Stimulated activated CD4-positive, alpha-beta T cell treated with anti-CD3 and anti-CD28 coated beads, Interleukin-12 subunit alpha, Interleukin-12 subunit beta, amount 100 ng/mL, for 24 hours (primary cell): ENCODE measurements around the gene CPB2.

Experiments used
- DNase-seq, 2 experiments: peaks; one replicate each; pipeline ENCODE4 v3.0.0-alpha.2; 2020; ENCODE audit warnings: low read depth in 2 of 2

CPB2 gene

GRCh38 chr13:46126552-46127357, 21.9 kb upstream of the CPB2 start:
- DNase-seq, result peak in 1 of 2 experiments; percentile 70

DNA sequence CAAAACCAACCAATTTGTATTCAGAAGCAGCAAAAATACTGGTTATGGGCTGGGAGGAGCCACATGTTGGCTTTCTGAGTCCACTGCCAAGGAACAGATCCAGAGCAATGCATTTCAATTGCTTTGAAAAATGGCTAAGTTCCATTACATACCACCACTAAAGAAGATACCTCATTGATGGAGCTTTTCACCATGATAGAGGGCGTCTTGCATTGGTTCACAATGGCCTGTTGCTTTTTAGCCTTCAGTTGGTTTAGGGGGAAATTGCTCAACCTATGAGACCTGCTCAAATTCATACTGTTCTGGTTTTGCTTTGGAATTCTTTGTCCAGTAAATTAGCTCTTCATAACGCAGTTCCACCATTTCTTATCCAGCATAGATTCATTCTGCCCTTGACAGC, 21.2 kb upstream of the CPB2 start:
- DNase-seq, result no peak

DNA sequence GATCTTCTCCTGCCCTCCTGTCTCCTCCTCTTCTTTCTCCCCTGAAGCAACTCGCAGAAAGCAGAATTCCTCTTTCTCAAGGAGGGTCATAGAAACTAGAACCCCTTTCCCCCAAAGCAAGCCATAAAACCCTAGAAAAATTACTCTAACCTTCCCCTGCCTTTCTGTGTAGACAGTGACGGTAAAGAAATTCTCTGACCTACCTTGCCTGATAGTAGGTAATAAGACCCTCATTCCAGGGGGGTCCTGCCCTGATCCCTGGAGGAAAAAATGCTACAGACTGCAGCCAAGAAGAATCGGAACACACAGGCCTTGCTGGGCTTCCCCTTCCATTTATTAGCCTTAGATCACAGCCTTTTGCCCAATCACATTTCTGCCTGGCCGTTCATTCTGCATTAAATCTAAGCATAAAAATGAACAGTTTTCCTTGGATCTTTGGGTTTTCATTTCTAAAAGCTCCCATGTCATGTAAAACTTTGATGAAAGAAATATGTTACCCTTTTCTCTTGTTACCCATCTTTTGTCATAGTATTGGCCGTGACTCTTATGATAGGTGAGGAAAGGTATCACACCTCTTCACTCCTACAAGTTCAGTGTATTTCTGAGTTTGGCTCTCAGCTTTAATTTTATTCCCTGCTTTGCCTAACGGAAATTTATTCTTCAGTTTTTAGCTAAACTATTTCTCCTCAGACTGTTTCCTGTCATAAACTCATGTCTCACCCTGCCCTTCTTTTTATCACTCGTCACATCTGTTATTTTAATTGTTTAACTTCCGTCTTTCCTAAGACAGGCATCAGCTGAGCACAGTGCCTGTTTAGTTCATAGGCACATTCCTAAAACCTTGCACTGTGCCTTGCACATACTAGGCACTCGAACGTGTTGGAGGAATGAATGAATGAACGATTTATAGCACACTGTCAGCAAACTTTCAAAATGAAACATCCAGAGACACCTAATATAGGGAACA, 20.4 kb upstream of the CPB2 start:
- no peak for DNase-seq

DNA sequence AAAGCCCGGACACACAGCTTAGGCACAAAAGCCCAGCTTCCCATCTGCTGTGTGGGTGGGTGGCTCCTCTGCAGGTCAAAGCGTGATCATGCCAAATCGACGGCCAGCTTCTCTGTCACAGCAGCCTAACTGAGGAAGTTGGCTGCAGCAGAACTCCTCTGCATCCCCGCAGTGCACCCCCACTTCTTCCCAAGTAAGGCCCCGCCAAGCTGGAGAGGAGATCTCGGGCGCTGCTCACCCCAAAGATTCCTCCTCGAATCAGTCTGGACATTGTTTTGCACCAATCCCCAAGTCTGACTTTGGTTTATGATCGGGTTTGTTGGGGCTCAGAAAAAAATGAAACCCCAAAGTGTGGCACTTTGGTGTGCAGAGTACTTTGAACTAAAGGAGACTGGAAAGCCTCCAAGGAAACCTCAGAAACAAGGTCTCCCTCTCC, 19.7 kb upstream of the CPB2 start:
- DNase-seq, result peak in 1 of 2 experiments; percentile 8

- no peak for DNase-seq
These were observed 17.5 kb upstream of the CPB2 start for GRCh38 chr13:46122304-46122703.

GRCh38 chr13:46121597-46122163, 16.8 kb upstream of the CPB2 start:
- no peak for DNase-seq

DNA sequence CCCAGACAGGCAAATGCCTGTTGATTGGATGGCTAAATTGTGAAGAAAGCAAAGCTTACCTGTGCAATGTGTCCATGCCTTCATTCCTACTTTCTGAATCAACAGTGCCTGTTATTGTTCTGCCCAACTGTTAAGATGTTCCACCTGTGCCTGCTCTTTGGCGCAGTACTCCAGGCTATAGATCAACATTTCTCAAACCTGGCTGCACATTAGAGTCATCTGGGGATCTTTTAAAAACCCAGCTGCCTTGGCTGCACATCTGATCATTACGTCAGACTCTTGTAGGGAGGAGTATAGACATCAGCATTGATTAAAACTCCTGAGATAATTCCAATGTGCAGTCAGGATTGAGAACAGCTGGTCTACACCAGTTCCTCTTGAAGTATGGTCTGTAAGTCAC, 16.2 kb upstream of the CPB2 start:
- DNase-seq, result no peak

- no peak for DNase-seq
These were observed 15.2 kb upstream of the CPB2 start for GRCh38 chr13:46119883-46120614.

- DNase-seq, result no peak
These were observed 12.0 kb upstream of the CPB2 start for GRCh38 chr13:46116653-46117502.

DNA sequence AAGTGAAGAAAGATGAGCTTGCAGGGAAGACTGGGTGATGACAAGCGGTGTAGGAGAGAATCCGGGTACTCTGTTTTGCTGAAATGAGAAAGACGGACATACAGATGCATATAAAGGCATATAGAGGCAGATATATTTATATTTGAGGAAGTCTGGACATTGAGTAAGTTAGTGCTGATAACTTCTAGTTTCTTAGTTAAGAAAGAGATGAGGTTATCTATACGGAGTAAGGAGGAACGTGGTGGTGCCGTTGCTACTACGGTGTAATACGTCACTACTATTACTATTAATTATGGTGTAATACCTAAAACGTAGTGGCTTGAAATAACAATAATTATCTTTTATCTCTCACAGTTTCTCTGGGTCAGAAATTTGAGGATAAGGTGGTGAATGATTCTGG, 9.8 kb upstream of the CPB2 start:
- no peak for DNase-seq

DNA sequence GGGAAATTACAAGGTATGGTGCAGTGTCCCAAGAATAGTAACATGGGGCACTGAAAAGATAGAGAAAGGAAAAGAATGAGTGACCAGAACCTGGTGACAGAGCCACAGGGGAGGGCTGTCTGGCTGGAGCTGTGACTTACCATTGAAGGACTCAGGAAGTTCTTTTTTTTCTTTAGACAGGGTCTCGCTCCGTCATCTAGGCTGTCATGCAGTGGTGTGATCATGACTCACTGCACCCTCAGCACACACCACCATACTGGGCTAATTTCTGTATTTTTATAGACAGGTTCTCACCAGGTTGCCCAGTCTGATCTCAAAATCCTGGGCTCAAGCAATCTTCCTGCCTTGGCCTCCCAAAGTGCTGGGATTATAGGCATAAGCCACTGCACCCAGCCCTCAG, 8.8 kb upstream of the CPB2 start:
- no peak for DNase-seq

- DNase-seq, result no peak
These were observed 6.3 kb upstream of the CPB2 start for GRCh38 chr13:46111151-46111550.

- no peak for DNase-seq
These were observed 4.6 kb upstream of the CPB2 start for GRCh38 chr13:46109451-46109850.

- DNase-seq, result no peak
These were observed 2.1 kb upstream of the CPB2 start for GRCh38 chr13:46106839-46107371.

DNA sequence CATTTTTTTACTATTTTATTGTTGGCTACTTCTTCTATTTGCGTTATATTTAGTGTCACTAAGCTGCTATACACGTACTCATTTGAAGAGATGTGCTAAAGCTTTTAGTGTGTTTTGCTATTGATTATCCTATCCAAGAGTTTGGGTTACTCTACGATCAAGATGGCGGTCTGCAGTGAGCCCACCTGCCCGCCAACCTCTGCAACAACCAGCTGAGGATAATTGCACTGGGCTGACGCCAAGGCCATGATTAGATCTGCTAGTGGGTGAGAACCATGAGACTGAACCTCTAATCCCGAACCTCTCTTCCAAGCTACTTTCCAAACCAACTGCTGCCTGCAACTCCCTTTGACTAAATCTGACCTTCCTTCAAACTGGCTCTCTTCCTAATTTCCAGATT, 1.8 kb downstream of the CPB2 start:
- DNase-seq, result no peak

DNA sequence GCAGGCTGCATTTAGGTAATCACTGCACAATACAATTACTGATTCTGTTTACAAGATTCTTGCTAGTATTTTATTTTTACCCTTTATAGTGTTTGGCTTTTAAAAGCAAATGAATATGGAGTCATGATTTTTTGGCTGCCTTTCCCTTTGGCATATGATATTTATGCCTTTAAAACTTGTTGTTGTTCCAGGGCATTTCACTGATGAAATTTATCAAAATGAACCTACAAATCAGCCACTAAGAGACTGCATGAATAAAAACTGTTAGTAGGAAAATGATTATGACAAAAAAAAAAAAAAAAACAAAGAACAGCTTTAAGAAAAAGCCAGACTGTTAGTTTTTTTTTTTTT, 2.6 kb downstream of the CPB2 start:
- DNase-seq, result no peak

GRCh38 chr13:46101484-46102254, 3.2 kb downstream of the CPB2 start:
- DNase-seq, result no peak

GRCh38 chr13:46101002-46101401, 3.8 kb downstream of the CPB2 start:
- DNase-seq, result no peak

DNA sequence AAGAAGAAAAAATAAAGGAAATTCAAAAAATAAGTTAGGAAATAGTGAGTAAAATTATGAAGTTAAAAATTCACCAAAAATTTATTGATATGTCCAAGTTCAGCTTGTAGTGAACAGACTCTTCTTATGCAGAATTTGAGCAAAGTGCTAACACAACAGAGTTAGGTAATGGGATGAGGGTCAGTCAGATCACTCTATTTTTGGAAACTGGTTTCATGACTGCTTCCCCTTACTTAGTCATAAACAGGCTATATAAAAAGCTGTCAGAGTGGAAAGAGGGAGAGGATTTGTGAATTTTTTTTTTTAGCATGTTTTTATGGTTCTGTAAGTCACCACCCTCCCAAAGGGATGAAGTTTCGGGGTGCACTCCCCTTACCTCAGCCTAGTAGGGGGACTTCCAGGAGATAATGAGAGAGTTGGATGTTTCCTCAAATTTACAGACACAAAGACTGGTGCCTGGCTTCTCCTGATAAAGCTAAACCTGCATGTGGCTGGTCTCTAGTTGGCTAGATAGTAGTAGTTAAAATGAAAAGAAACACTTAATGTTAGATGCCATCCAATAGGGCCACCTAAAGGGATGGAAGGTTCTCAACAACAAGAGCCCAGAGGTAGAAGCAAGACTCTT, 4.5 kb downstream of the CPB2 start:
- no peak for DNase-seq
